Liver (tissue), 9 donors: ENCODE data around the gene ZKSCAN1. TPM values are rescaled to one million over a fixed set of nuclear protein-coding genes. Genes with fewer than 3 reads are reported as not detected.
A peak's percentile ranks its signal among the peaks of the same experiment; 100 is the strongest.
"Not testable (repeated sequence)": the region's sequence is repeated elsewhere in the genome, so short reads cannot be mapped to it uniquely, and the experiment has no call there.

Experiments used
- DNase-seq: peaks from one replicate; pipeline ENCODE4 v3.0.0-alpha.2; 2017; ENCODE audit warnings: low spot score
- H3K27ac ChIP-seq, 2 donors: one replicate each; pipeline ENCODE4 v1.7.0; 2013; ENCODE audit warnings: inconsistent platforms in 2 of 2, low read length in 2 of 2, control low read depth in 1 of 2, low read depth in 1 of 2, mild to moderate bottlenecking in 1 of 2
- H3K27me3 ChIP-seq, 4 donors: one replicate each; pipeline versions ENCODE4 v1.6.1 to v1.7.0; 2013; ENCODE audit warnings: low read length in 3 of 4, inconsistent platforms in 1 of 4, mild to moderate bottlenecking in 1 of 4, moderate library complexity in 1 of 4; ENCODE audit not compliant: control insufficient read depth in 4 of 4, insufficient read depth in 4 of 4
- H3K36me3 ChIP-seq, 4 donors: one replicate each; pipeline versions ENCODE4 v1.6.1 to v1.7.0; 2013; ENCODE audit warnings: low read length in 3 of 4, mild to moderate bottlenecking in 3 of 4, low read depth in 1 of 4, moderate library complexity in 1 of 4; ENCODE audit not compliant: control insufficient read depth in 4 of 4, insufficient read depth in 3 of 4
- H3K4me1 ChIP-seq, 4 donors: one replicate each; pipeline versions ENCODE4 v1.6.1 to v1.7.0; 2013; ENCODE audit warnings: low read length in 3 of 4, mild to moderate bottlenecking in 3 of 4, moderate library complexity in 1 of 4; ENCODE audit not compliant: control insufficient read depth in 4 of 4, insufficient read depth in 4 of 4
- H3K4me3 ChIP-seq, 3 donors: one replicate each; pipeline versions ENCODE4 v1.6.1 to v1.7.0; 2013; ENCODE audit warnings: low read length in 3 of 3, control low read depth in 1 of 3, low read depth in 1 of 3, mild to moderate bottlenecking in 1 of 3
- H3K9ac ChIP-seq, 2 donors: one replicate each; pipeline ENCODE4 v1.7.0; 2013; ENCODE audit warnings: low read length in 2 of 2, mild to moderate bottlenecking in 2 of 2, moderate library complexity in 2 of 2, control low read depth in 1 of 2, low read depth in 1 of 2
- H3K9me3 ChIP-seq, 4 donors: one replicate each; pipeline versions ENCODE4 v1.6.1 to v1.7.0; 2013; ENCODE audit warnings: low read length in 3 of 4; ENCODE audit not compliant: control insufficient read depth in 4 of 4
- ATF3 ChIP-seq: IDR thresholded peaks from 2 replicates; pipeline ENCODE4 v1.6.1; 2016; ENCODE audit warnings: antibody characterized with exemption
- CTCF ChIP-seq: fragments of 150-350 bp; IDR thresholded peaks from 2 replicates; pipeline ENCODE4 v1.5.1; 2017; ENCODE audit warnings: improper control_type of control experiment, low read depth, low read length; ENCODE audit not compliant: missing input control
- EGR1 ChIP-seq, 2 donors: IDR thresholded peaks; 2 replicates each; pipeline ENCODE4 v1.6.1; 2016 to 2018; ENCODE audit warnings: antibody characterized with exemption in 2 of 2, low read depth in 2 of 2
- GABPA ChIP-seq, 2 donors: IDR thresholded peaks in 1 of 2; conservative IDR thresholded peaks in 1 of 2; 2 replicates each; pipeline ENCODE4 v1.6.1; 2016; ENCODE audit warnings: antibody characterized with exemption in 2 of 2, mild to moderate bottlenecking in 1 of 2, moderate library complexity in 1 of 2
- HNF4A ChIP-seq, 2 donors: conservative IDR thresholded peaks; 2 replicates each; pipeline ENCODE4 v1.6.1; 2016; ENCODE audit warnings: antibody characterized with exemption in 2 of 2, mild to moderate bottlenecking in 2 of 2
- JUND ChIP-seq, 2 donors: IDR thresholded peaks; 2 replicates each; pipeline ENCODE4 v1.6.1; 2016; ENCODE audit warnings: antibody characterized with exemption in 2 of 2
- MAX ChIP-seq: IDR thresholded peaks from 2 replicates; pipeline ENCODE4 v1.6.1; 2016; ENCODE audit warnings: antibody characterized with exemption
- NR2F2 ChIP-seq: IDR thresholded peaks from 2 replicates; pipeline ENCODE4 v1.6.1; 2016; ENCODE audit warnings: antibody characterized with exemption
- RAD21 ChIP-seq, 2 donors: IDR thresholded peaks; 2 replicates each; pipeline ENCODE4 v1.6.1; 2016; ENCODE audit warnings: antibody characterized with exemption in 2 of 2, mild to moderate bottlenecking in 2 of 2
- REST ChIP-seq: IDR thresholded peaks from 2 replicates; pipeline ENCODE4 v1.6.1; 2016; ENCODE audit warnings: antibody characterized with exemption, mild to moderate bottlenecking
- SP1 ChIP-seq: IDR thresholded peaks from 2 replicates; pipeline ENCODE4 v1.6.1; 2018; ENCODE audit warnings: antibody characterized with exemption, mild to moderate bottlenecking
- TAF1 ChIP-seq: conservative IDR thresholded peaks from 2 replicates; pipeline ENCODE4 v1.6.1; 2016; ENCODE audit warnings: antibody characterized with exemption, mild to moderate bottlenecking
- ZBTB33 ChIP-seq: IDR thresholded peaks from 2 replicates; pipeline ENCODE4 v1.6.1; 2016; ENCODE audit warnings: antibody characterized with exemption
- WGBS: extraction: QIAGEN DNeasy Blood & Tissue Kit; methylation state at CpG from one replicate; pipeline ENCODE4 v1.1.7; 2013; 5-methylcytosine and 5-hydroxymethylcytosine counted together
- polyA plus RNA-seq, 2 donors: library from polyadenylated mRNA; stranded (reverse) in 1 of 2; unstranded in 1 of 2; fragments of 200-250 nt in 1 of 2; fragments of >200 nt in 1 of 2; fragmentation: Nextera tagmentation in 1 of 2; extraction: Ambion mirVana in 1 of 2; gene quantifications; one replicate each; pipeline versions ENCODE4 v1.2.1 to v1.2.3, GENCODE V29; 2013 to 2015
- total RNA-seq, 2 donors: library from RNA; depleted of rRNA; stranded (reverse); fragments of >200 nt; gene quantifications; one replicate each; pipeline ENCODE4 v1.2.3, GENCODE V29; 2014
- donor health status: healthy.
- donor health status: healthy.
- donor health status: healthy.
- donor health status: healthy.
- donor health status: healthy.

ZKSCAN1 gene
- total and polyA plus RNA-seq, 4 donors = 11.8 to 117 (median 30.1) TPM

DNA sequence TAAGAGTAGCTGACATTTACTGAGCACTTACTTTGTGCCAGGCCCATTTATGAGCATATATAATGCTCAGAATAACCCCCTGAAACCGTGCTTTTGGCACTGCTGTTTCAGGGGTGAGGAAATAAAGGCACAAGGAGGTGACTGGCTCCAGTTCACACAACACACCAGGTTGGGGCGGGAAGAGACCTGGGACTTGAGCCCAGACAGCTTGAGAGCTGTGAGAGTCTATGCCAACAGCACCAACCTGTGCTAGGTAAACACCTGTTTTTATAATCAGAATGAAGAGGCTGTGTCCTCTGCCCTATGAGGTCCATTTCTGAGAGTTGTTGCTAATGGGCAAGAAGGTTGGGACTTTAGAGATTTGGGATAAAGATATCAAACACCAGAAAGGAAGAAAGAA, 30.8 kb upstream of the ZKSCAN1 start:
- peaks cover 2 to 30% (median 24%) of the 10 kb centered on the region in 4 donors for H3K36me3 ChIP-seq
- peaks cover 0 to 43% (median 20%) of the 10 kb centered on the region in 4 donors for H3K4me1 ChIP-seq
- H3K4me3 ChIP-seq = no peak overlapping the region
- H3K27ac ChIP-seq = peak overlapping the region in 1 of 2 donors; percentile 12
- WGBS = 22% methylated on average over 2 of the region's 2 CpGs
- no peak for DNase-seq
- no peak overlapping the region for H3K9ac ChIP-seq
- H3K9me3 ChIP-seq = no peaks in the 10 kb centered on the region
- H3K27me3 ChIP-seq = no peaks in the 10 kb centered on the region
- TF ChIP-seq ZBTB33 = no peak
- TF ChIP-seq TAF1 = no peak
- no peak for TF ChIP-seq NR2F2
- no peak for TF ChIP-seq CTCF
- TF ChIP-seq REST = no peak
- no peak for TF ChIP-seq ATF3
- TF ChIP-seq HNF4A (conservative IDR thresholded peaks at IDR 0.05) = no peak
- no peak for TF ChIP-seq RAD21 (IDR thresholded peaks at IDR 0.05)
- TF ChIP-seq MAX = no peak
- no peak for TF ChIP-seq EGR1 (IDR thresholded peaks at IDR 0.05; ENCODE audit: low read depth in 2 of 2)
- TF ChIP-seq GABPA (IDR thresholded peaks at IDR 0.05 in 1 of 2, conservative IDR thresholded peaks at IDR 0.05 in 1 of 2) = no peak
- TF ChIP-seq JUND (IDR thresholded peaks at IDR 0.05) = no peak
- no peak for TF ChIP-seq SP1

- H3K9me3 ChIP-seq, DNase-seq, H3K27me3 ChIP-seq, H3K9ac ChIP-seq, H3K4me3 ChIP-seq, H3K27ac ChIP-seq: not testable (repeated sequence)
- Histone ChIP-seq H3K36me3 (peaks cover 2 to 30% (median 24%) of the 10 kb centered on the region in 4 donors), H3K4me1 (peaks cover 0 to 50% (median 28%) of the 10 kb centered on the region in 4 donors)
- WGBS = 85% methylated on average over 13 of the region's 14 CpGs
Measured at GRCh38 chr7:99987306-99987705, 28.1 kb upstream of the ZKSCAN1 start.
